H1 (cell line): ENCODE data around the gene BMPR1A.

Experiments used
- EGR1 ChIP-seq: IDR thresholded peaks from 2 replicates; pipeline ENCODE4 v1.6.1; 2011; ENCODE audit warnings: low read depth, low read length, borderline replicate concordance
- EP300 ChIP-seq, 2 experiments: IDR thresholded peaks; 1 replicate in 1 of 2; 2 replicates in 1 of 2; pipeline ENCODE4 v1.6.1; 2011 to 2012; ENCODE audit warnings: low read depth in 2 of 2, low read length in 2 of 2, mild to moderate bottlenecking in 2 of 2, borderline replicate concordance in 1 of 2, inconsistent platforms in 1 of 2, moderate library complexity in 1 of 2
- EZH2 ChIP-seq: fragments of 200-600 bp; sonication (generic); IDR thresholded peaks from 2 replicates; pipeline ENCODE4 v1.7.1; 2012; ENCODE audit warnings: low read depth, mild to moderate bottlenecking, moderate library complexity, low read length, inconsistent platforms; ENCODE audit not compliant: severe bottlenecking
- JUND ChIP-seq: IDR thresholded peaks from 2 replicates; pipeline ENCODE4 v1.6.1; 2011; ENCODE audit warnings: mild to moderate bottlenecking, improper control_type of control experiment, low read length
- TAF1 ChIP-seq: IDR thresholded peaks from 2 replicates; pipeline ENCODE4 v1.6.1; 2011; ENCODE audit warnings: mild to moderate bottlenecking, low read depth, low read length
- ZNF274 ChIP-seq: IDR thresholded peaks from 2 replicates; pipeline ENCODE4 v1.7.0; 2012; ENCODE audit warnings: low read length, borderline replicate concordance; ENCODE audit errors: extremely low read depth
- TF ChIP-seq, protein P1 (sequence below), 3 experiments: IDR thresholded peaks; 1 replicate in 2 of 3; 2 replicates in 1 of 3; pipeline versions ENCODE4 v1.5.1 to v1.6.1; 2011; ENCODE audit warnings: low read length in 3 of 3, mild to moderate bottlenecking in 3 of 3, inconsistent platforms in 2 of 3, low read depth in 1 of 3, moderate library complexity in 1 of 3; ENCODE audit not compliant: insufficient read depth in 1 of 3; ENCODE audit errors: control extremely low read depth in 1 of 3

DNA sequence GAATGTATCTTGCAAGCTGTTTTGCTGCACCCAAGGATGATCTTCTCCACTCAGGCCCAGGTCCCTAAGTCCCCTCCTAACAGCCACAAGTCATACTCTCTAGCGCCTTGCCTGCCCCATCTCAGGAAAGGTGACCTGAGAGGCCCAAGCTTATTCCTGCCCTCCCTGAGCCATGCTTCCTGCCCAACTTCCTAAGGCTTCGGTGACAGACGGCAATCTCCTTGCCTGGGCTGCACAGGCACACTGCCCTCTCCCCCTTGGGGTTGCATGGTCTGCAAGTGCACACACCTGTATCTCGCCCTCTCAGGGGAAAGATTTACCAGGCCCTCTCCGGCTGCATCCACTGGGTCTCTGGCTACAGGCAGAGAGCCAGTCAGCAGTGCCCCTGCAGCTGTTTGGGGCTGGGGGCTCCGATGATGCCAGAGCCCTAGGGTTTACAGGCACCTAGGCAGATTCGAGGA is 211.1 kb downstream of the BMPR1A start:
- TF ChIP-seq, protein P1, sequence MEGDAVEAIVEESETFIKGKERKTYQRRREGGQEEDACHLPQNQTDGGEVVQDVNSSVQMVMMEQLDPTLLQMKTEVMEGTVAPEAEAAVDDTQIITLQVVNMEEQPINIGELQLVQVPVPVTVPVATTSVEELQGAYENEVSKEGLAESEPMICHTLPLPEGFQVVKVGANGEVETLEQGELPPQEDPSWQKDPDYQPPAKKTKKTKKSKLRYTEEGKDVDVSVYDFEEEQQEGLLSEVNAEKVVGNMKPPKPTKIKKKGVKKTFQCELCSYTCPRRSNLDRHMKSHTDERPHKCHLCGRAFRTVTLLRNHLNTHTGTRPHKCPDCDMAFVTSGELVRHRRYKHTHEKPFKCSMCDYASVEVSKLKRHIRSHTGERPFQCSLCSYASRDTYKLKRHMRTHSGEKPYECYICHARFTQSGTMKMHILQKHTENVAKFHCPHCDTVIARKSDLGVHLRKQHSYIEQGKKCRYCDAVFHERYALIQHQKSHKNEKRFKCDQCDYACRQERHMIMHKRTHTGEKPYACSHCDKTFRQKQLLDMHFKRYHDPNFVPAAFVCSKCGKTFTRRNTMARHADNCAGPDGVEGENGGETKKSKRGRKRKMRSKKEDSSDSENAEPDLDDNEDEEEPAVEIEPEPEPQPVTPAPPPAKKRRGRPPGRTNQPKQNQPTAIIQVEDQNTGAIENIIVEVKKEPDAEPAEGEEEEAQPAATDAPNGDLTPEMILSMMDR (IDR thresholded peaks at IDR 0.05; ENCODE audit: control extremely low read depth in 1 of 3, insufficient read depth in 1 of 3, low read depth in 1 of 3, low read length in 3 of 3), result no peak
- TF ChIP-seq EGR1, result no peak
- TF ChIP-seq JUND, result no peak
- no peak for TF ChIP-seq TAF1
- no peak for TF ChIP-seq EP300 (IDR thresholded peaks at IDR 0.05; ENCODE audit: borderline replicate concordance in 1 of 2, low read depth in 2 of 2, low read length in 2 of 2)
- no peak for TF ChIP-seq ZNF274
- TF ChIP-seq EZH2, result no peak
